Fibroblast of skin of back (primary cell): ENCODE results near the gene PBX4.

Experiments used
- DNase-seq: peaks from one replicate; pipeline ENCODE4 v3.0.0-alpha.2; 2013

PBX4 gene

GRCh38 chr19:19538061-19538784 is 80.3 kb downstream of the PBX4 start, which contains the start of gene CILP2:
Gene CILP2 (plus strand): TSS chr19:19538265. CDS start chr19:19538350, 85 bp downstream.
- DNase-seq = no peak

GRCh38 chr19:19537075-19538048 is 81.1 kb downstream of the PBX4 start:
- no peak for DNase-seq

- no peak for DNase-seq
Measured at GRCh38 chr19:19535311-19536191, 82.9 kb downstream of the PBX4 start.

GRCh38 chr19:19534556-19535265 is 83.8 kb downstream of the PBX4 start:
- no peak for DNase-seq

DNA sequence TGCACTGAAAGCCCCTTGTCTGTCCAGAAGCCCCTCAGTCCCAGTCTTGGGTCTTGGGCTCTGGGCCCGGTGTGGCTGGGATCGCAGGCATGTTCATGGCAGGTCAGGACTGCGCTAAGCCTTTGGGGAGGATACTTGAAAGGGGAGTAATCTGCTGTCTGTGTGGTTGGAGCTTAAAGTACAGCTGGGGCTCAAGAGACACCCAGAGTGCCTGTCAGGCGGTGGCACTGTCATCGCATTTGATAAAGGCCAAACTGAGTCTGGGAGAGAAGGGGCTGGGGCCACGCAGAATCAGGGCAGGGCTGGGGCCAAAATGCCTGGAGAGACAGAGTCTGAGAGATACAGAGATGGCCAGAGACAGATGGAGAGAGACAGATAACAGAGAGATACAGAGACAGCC is 84.6 kb downstream of the PBX4 start:
- no peak for DNase-seq

DNA sequence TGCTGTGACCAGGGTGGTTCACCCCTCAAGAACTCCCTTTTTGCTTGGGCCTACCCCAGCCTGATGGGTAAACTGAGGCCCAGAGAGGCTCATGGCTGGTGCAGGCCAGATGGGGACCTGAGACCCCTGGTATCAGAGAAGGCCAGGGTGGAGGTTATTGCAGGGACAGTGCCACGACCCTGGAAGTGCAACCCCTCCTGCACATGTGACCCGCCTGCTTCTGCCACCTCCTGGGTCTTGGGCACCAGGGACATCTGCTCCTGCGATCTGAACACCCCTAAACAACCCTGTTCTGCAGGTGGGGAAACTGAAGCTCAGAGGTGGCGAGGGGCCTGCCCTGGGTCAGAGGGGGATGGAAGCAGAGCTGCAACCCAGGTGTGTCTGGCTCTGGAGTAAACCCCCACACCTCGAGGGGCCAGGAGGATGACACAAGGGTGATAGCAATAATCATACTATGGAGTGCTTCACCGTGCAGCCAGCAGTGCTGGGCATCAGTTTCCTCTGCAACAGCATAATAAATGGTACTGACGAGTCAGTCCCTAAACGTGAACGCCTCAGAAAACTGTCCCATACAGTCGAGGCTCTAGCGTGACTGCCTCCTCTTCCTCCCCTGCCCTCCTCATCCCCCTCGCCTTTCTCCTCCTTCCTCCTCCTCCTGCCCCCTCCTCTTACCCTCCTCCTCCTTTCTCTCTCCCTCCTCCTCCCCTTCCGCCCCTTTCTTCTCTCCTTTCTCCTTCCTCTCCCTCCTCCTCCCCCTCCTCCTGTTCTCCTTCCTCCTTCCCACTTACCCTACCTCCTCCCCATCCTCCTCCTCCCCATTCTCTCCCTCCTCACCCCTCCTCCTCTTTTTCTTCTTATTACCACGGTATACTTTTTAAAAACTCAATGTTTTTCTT is 85.4 kb downstream of the PBX4 start:
- DNase-seq = no peak

DNA sequence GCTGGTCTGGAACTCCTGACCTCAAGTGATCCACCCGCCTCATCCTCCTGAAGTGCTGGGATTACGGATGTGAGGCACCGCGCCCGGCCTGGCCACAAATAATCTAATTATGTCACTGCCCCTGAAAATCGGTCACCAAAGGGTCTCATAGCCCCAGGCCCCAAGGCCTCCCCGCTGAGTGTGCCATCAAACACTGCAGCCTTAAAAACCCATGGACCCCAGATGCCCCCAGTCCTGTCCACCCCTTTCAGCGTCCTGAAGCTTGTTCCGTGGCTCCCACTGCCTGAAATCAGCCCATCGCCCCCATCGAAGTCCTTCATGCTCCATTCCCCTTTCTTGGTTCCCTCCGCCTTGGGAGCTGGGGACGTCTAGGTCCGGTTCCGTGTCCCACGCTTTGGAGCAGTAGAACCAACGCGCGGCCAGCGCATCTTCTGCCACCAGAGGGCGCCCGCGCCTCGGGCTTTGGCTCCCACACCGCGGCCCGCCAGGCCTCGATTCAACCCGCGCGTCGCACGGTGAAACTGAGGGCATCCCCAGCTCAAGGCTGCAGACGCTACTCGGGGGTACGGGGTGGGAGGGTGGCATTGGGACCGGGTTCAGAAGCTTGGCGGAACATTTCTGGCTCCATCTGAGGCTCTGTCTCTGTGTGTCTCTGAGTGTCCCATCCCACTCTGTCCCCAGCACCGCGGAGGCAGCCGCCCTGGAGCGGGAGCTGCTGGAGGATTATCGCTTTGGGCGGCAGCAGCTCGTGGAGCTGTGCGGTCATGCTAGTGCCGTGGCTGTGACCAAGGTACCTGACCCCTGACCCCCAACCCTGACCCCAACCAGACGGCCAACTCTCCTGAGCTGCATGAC is 86.3 kb downstream of the PBX4 start:
- peak; percentile 54 for DNase-seq

DNA sequence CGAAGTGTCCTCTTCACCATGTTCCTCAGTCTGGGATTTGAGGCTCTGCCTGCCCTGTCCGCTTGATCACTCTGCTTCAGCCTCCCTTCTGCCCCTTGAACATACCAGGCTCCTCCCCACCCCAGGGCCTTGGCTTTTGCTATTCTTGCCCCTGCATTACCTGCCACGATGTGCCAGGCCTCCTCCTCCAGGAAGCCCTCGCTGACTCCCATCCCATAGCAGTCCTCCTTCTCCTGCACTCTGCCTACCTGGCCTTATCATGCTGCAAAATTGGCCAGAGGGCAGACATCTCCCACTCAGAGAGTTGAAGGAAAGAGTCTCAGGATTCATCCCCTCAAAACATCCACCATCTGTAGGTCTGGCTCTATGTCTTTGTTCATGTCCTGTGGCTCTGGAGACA is 87.6 kb downstream of the PBX4 start:
- DNase-seq = no peak

GRCh38 chr19:19530423-19530804 is 88.1 kb downstream of the PBX4 start:
- no peak for DNase-seq

GRCh38 chr19:19529783-19530422 is 88.6 kb downstream of the PBX4 start:
- DNase-seq = no peak

GRCh38 chr19:19528721-19529490 is 89.6 kb downstream of the PBX4 start, which contains the start of gene YJEFN3:
Gene YJEFN3 (plus strand): TSS chr19:19528911. CDS start chr19:19528933, 22 bp downstream.
- DNase-seq = peak; percentile 37

DNA sequence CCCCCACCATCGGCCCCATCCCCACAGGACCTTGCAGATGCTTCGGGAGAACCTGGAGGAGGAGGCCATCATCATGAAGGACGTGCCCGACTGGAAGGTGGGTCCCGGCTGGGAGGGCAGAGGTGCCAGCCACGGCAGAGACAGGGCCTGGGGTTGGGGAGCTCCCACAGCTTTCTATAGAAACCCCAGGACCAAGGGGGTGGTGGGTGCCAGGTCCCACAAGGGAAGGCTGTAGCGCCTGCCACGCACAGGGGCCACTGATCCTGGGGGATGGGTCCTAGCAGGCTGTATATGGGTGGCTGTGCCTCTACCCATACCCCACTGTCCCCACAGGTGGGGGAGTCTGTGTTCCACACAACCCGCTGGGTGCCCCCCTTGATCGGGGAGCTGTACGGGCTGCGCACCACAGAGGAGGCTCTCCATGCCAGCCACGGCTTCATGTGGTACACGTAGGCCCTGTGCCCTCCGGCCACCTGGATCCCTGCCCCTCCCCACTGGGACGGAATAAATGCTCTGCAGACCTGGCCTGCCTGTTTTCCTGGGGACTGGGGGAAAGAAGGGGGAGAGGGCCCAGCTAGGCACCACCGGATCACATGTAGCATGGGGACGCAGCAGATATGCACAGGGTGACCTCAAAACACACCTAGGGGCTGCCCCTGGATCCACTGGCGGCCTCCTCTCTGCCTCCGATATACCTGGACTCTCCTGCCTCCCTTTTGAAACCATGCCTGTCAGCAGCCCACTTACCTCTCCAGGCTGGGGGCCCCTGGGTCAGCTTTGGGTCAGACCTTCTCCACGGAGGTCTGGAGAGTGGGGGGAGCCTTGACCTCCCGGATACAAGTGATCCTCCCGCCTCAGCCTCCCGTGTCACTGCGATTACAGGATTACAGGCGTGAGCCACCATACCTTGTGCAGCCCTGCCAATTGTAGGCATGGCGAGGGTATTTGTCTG is 90.5 kb downstream of the PBX4 start:
- DNase-seq = no peak

GRCh38 chr19:19527371-19527656 is 91.2 kb downstream of the PBX4 start:
- DNase-seq = no peak

DNA sequence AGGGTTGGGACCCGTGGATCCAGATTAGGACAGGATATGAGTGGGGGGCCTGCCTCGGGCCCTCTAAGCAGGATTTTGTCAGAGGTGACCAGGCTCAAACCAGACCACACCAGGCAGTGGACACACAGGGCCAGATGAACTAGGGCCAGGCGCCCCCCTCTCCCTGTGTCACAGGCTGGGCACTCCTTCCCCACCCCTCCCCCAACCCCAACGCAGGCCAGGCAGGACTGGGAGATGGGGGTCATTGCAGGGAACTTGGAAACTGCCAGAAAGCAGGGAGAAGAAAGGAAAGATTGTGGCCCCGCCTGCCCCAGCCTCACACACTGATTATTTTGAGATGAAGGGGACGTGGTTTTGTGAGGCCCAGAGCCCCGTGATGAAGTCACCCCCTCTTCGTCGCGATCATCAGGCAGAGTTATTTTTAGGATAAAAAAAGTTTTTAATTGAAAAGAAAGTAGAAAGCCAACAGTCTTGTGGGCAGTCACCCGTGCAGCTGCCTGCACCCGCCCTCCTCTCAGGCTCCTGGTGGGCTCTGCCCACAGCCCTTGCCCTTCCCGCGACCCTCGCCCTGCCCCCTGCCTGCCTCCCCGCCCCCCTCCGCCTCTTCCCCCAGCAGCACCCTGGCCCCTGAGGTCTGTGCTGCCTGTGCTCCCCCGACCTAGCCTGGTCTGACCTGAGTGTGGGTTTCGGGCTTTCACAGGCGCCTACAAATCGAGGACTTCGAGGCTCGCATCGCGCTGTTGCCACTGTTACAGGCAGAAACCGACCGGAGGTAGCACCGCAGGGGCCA is 91.7 kb downstream of the PBX4 start:
- DNase-seq = no peak

DNA sequence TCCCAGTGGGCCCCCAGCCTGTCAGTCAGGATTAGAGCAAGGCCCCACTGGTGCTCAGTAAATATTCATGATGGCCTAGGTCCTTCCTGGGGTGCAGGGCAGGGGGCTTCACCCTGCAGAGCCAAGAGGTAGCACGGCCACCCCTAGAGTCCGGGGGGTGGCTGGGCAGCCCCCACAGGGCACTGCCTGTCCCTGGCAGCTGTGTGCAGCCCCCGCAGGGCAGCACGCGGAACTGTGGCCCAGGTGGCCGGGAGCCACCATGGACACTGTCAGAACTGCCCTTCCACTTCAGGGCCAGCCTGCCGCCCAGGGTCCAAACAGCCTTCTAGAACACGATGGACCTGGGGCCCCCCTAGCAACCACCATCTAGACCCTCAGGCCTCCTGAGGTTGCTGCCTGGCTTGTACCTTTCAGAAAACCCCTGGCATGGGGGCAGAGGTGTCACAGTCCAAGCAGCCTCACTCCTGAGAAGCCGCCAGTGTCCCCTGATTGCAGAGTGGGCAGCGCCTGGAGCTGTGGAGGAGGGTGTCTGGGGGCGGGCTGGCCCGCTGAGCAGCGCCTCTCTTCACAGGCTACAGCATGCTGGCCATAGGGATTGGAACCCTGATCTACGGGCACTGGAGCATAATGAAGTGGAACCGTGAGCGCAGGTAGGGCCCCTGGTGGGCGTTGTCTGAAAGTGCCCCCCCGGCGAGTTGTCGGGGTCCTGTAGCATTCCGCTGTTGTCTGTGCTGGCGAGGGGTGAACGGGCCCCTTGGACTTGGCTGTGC is 92.7 kb downstream of the PBX4 start:
- no peak for DNase-seq

GRCh38 chr19:19524053-19524452 is 94.4 kb downstream of the PBX4 start:
- DNase-seq = no peak
